ENCODE data around the gene WDR54.

The WDR54 gene

DNA sequence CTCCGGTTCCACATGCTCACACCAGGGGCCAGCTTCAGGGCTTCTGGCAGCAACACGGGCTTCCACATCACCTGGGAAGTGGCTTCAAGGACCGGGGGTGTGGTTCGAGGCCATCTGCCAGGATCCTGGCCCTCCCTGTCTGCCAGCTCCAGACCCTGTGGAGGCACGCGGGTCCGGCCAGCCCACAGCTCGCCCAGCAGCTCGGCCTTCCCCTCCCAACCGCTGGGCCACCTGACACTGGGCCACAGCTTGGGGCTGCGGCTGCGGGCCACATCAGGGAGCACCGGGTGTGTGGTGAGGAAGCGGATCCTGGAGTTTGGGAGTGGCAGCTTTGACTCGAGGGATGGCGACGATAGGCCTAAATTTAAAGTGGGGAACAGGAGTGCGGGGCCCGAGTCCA, 7.1 kb upstream of the WDR54 start:
- no peak overlapping the region for H3K4me3 ChIP-seq (ENCODE audit: low read length)
- no peaks in the 10 kb centered on the region for H3K79me2 ChIP-seq (ENCODE audit: low read length)
- no peak overlapping the region for H3K9ac ChIP-seq (ENCODE audit: low read length)
- no peaks in the 10 kb centered on the region for H3K9me3 ChIP-seq (ENCODE audit: insufficient read depth, low read length)
- TF ChIP-seq EZH2phosphoT487 (IDR thresholded peaks at IDR 0.05; ENCODE audit: low read depth): no peak
- TF ChIP-seq, protein P1, sequence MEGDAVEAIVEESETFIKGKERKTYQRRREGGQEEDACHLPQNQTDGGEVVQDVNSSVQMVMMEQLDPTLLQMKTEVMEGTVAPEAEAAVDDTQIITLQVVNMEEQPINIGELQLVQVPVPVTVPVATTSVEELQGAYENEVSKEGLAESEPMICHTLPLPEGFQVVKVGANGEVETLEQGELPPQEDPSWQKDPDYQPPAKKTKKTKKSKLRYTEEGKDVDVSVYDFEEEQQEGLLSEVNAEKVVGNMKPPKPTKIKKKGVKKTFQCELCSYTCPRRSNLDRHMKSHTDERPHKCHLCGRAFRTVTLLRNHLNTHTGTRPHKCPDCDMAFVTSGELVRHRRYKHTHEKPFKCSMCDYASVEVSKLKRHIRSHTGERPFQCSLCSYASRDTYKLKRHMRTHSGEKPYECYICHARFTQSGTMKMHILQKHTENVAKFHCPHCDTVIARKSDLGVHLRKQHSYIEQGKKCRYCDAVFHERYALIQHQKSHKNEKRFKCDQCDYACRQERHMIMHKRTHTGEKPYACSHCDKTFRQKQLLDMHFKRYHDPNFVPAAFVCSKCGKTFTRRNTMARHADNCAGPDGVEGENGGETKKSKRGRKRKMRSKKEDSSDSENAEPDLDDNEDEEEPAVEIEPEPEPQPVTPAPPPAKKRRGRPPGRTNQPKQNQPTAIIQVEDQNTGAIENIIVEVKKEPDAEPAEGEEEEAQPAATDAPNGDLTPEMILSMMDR (IDR thresholded peaks at IDR 0.05; ENCODE audit: low read depth, low read length): no peak
- no peaks in the 10 kb centered on the region for H3K27me3 ChIP-seq (ENCODE audit: low read depth, low read length)
- H3K27ac ChIP-seq (ENCODE audit: low read length): no peak overlapping the region
- H3K36me3 ChIP-seq (replicated peaks; ENCODE audit: low read depth, low read length): no peaks in the 10 kb centered on the region
- peaks cover 16% of the 10 kb centered on the region for H3K4me1 ChIP-seq (ENCODE audit: low read length)
- no peaks in the 10 kb centered on the region for H4K20me1 ChIP-seq (ENCODE audit: insufficient read depth, low read length)
- no peak overlapping the region for H2AFZ ChIP-seq (ENCODE audit: low read depth, low read length)
- H3K4me2 ChIP-seq (ENCODE audit: low read length): no peak overlapping the region

DNA sequence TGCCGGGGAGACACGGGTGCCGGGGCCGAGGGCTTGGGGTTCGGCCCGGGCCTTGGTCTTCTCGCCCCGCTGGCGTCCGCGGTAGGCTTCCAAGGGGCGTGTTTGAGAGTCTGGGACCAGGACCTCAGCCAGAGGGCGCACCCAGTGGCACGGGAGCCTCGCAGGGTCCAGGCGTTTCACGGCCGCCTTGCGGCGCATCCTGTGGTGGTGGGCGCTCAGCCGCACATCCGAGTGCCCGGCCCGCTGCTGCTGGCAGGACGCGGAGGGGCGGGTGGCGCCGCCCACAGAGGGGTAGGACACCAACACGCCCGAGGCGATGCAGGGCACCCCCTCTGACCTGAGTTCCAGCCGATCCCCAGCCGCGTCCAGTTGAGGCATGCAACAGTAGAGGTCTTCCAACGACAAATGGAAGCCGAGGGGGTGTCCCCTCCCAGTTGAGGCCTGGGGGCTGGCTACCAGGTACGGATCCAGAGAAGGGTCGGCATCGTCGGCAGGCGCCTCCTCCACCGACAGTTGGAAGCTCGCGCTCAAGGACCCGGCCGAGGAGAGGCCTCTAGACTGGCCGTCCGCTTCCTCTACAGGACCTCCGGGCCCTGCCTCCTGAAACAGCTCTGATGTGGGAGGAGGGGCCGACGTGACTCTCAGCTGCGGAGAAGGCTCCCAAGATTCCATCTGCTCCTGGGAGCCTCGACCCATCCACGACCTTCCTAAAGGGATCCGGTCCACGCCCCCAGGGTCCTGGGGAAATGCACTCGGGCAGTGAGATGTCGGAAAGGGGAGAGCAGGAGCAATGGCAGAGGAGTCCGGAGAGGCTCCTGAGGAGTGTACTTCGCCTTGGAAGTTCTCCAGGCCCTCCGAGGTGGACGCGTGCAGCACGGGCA, 6.4 kb upstream of the WDR54 start:
- no peaks in the 10 kb centered on the region for H3K36me3 ChIP-seq (replicated peaks; ENCODE audit: low read depth, low read length)
- H2AFZ ChIP-seq (ENCODE audit: low read depth, low read length): no peak overlapping the region
- peaks cover 23% of the 10 kb centered on the region for H3K4me1 ChIP-seq (ENCODE audit: low read length)
- H3K9ac ChIP-seq (ENCODE audit: low read length): no peak overlapping the region
- H3K27me3 ChIP-seq (ENCODE audit: low read depth, low read length): no peaks in the 10 kb centered on the region
- H3K79me2 ChIP-seq (ENCODE audit: low read length): no peaks in the 10 kb centered on the region
- TF ChIP-seq EZH2phosphoT487 (IDR thresholded peaks at IDR 0.05; ENCODE audit: low read depth): no peak
- TF ChIP-seq, protein P1 (IDR thresholded peaks at IDR 0.05; ENCODE audit: low read depth, low read length): no peak
- no peak overlapping the region for H3K4me2 ChIP-seq (ENCODE audit: low read length)
- no peak overlapping the region for H3K27ac ChIP-seq (ENCODE audit: low read length)
- no peaks in the 10 kb centered on the region for H3K9me3 ChIP-seq (ENCODE audit: insufficient read depth, low read length)
- no peak overlapping the region for H3K4me3 ChIP-seq (ENCODE audit: low read length)
- H4K20me1 ChIP-seq (ENCODE audit: insufficient read depth, low read length): no peaks in the 10 kb centered on the region

DNA sequence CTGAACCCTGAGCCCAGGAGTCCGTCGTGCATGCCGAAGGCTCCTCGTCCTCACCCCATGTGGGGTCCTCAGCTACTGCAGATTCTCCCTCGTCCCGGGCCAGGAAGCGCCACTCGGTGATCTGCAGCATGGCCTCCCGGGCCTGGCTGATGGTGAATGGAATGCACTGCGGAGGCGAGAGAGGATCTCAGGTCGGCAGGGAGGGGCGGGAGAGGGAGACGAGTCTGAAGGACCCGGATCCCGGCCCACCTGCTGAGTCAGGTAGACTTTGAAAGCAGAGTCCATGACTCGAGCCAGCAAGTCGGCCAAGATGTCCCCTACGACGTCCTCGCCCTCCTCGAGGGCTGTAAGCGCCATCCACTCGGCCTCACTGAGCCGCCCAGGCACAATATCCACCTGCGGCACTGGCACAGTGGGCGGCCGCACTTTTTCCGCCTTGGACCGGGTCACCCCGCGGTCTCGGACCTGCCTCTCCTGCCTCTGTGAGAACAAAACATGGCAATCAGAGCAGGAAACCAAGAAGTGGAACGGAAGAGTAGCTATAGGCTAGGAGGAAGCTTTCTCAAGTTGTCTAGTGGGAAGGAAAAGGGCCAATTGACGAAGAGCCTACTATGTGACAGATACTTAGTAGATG, 5.7 kb upstream of the WDR54 start:
- Histone ChIP-seq H3K9me3 (ENCODE audit: insufficient read depth, low read length) (no peaks in the 10 kb centered on the region), H3K27ac (ENCODE audit: low read length) (no peak overlapping the region), H3K4me3 (ENCODE audit: low read length) (no peak overlapping the region), H3K4me1 (ENCODE audit: low read length) (peaks cover 28% of the 10 kb centered on the region), H3K9ac (ENCODE audit: low read length) (no peak overlapping the region), H3K79me2 (ENCODE audit: low read length) (no peaks in the 10 kb centered on the region), H3K27me3 (ENCODE audit: low read depth, low read length) (no peaks in the 10 kb centered on the region), H3K36me3 (replicated peaks; ENCODE audit: low read depth, low read length) (no peaks in the 10 kb centered on the region), H2AFZ (ENCODE audit: low read depth, low read length) (no peak overlapping the region), H3K4me2 (ENCODE audit: low read length) (no peak overlapping the region), H4K20me1 (ENCODE audit: insufficient read depth, low read length) (no peaks in the 10 kb centered on the region)
- no peak for TF ChIP-seq EZH2phosphoT487 (IDR thresholded peaks at IDR 0.05; ENCODE audit: low read depth)
- TF ChIP-seq, protein P1 (IDR thresholded peaks at IDR 0.05; ENCODE audit: low read depth, low read length): no peak

DNA sequence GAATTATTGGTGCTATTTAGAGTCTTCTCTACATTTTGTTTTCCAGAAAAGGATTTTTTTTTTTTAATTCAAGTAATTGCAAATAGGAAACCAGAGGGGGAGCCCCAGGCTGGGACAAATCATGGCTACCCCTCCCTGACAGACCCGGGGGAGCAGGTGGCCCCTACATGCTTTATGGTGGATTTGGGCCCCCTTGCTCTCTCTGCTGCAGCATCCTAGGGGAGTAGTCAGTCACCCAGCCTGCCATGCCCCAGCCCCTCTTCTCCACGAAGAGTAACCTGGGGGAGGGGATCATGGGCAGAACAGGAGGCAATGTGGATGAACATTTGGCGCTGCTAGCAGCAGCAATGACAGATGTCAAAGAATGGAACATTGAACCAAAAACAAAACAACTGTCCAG, 4.8 kb upstream of the WDR54 start:
- Histone ChIP-seq H3K4me3 (ENCODE audit: low read length) (peak overlapping the region; percentile 21; the same call in 1 of the 2 replicates), H3K36me3 (replicated peaks; ENCODE audit: low read depth, low read length) (no peaks in the 10 kb centered on the region), H3K9me3 (ENCODE audit: insufficient read depth, low read length) (no peaks in the 10 kb centered on the region), H4K20me1 (ENCODE audit: insufficient read depth, low read length) (no peaks in the 10 kb centered on the region), H3K4me1 (ENCODE audit: low read length) (peaks cover 28% of the 10 kb centered on the region), H3K27me3 (ENCODE audit: low read depth, low read length) (no peaks in the 10 kb centered on the region), H3K79me2 (ENCODE audit: low read length) (no peaks in the 10 kb centered on the region), H2AFZ (ENCODE audit: low read depth, low read length) (no peak overlapping the region), H3K4me2 (ENCODE audit: low read length) (peak overlapping the region; percentile 37), H3K9ac (ENCODE audit: low read length) (no peak overlapping the region), H3K27ac (ENCODE audit: low read length) (no peak overlapping the region)
- no peak for TF ChIP-seq EZH2phosphoT487 (IDR thresholded peaks at IDR 0.05; ENCODE audit: low read depth)
- TF ChIP-seq, protein P1 (IDR thresholded peaks at IDR 0.05; ENCODE audit: low read depth, low read length): peak; percentile 42
